ENCODE results near the gene LSAMP. TPM values are rescaled to one million over a fixed set of nuclear protein-coding genes. Genes with fewer than 3 reads are reported as not detected.

Gene LSAMP
- total and polyA plus RNA-seq, 2 donors (not counting 1 experiment from before 2014, with no cell fraction given): not detected

DNA sequence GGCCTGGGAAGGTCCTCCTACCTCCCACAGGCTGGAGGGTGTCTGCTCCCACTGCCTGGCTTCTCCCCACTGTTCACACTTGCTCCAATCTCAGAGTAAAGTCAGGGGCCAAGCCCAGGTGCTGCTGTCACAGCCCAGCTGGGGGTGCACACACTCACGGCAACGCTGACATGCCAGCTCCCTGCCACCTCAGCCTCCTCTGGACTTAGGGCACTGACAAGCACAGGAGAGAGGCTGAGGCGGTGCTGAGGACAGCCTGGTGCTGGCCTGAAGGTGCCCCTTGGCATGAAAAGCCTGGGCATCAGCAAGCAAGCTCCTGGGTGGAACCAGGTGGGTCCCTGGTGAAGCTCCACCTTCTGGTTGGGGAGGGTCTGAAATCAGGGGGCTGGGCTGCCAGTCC is 53.0 kb downstream of the LSAMP start:
- DNase-seq (no peak), ATAC-seq (ENCODE audit: low read depth) (no peak)
- no peaks in the 10 kb centered on the region for H3K4me1 ChIP-seq (ENCODE audit: control insufficient read depth in 2 of 2, insufficient read depth in 2 of 2, low read length in 2 of 2)
- 89% methylated on average over 3 of the region's 3 CpGs for WGBS (ENCODE audit: insufficient coverage)
- peaks cover 0 to 22% (median 2%) of the 10 kb centered on the region in 3 donors for H3K9me3 ChIP-seq (ENCODE audit: control extremely low read depth in 1 of 3, control insufficient read depth in 2 of 3, insufficient read depth in 1 of 3, low read length in 2 of 3)
- no peak overlapping the region for H3K9ac ChIP-seq (ENCODE audit: low read length)
- POLR2A ChIA-PET: no interaction called here
- H4K20me1 ChIP-seq (ENCODE audit: control insufficient read depth, insufficient read depth, low read length, poor library complexity, severe bottlenecking): no peaks in the 10 kb centered on the region
- intact Hi-C loops (cut with micrococcal nuclease): no loop called here
- no peaks in the 10 kb centered on the region for H3K79me2 ChIP-seq (ENCODE audit: control insufficient read depth, insufficient read depth, low read length)
- no peak overlapping the region for H3K4me2 ChIP-seq (replicated peaks; ENCODE audit: low read depth, low read length, poor library complexity, severe bottlenecking)
- CTCF ChIA-PET: no interaction called here
- H3K4me3 ChIP-seq (ENCODE audit: control extremely low read depth in 1 of 5, extremely low read depth in 1 of 5, insufficient read depth in 1 of 5, low read depth in 2 of 5, low read length in 4 of 5): no peak overlapping the region
- no peaks in the 10 kb centered on the region for H3K36me3 ChIP-seq (replicated peaks in 1 of 2; ENCODE audit: control extremely low read depth in 1 of 2, control insufficient read depth in 1 of 2, extremely low read depth in 1 of 2, insufficient read depth in 2 of 2, low read length in 1 of 2)
- Mint-ChIP-seq H3K4me3 (no peak overlapping the region), H3K4me1 (no peaks in the 10 kb centered on the region), H3K27ac (no peak overlapping the region), H3K9me3 (ENCODE audit: insufficient read depth) (peaks cover 3% of the 10 kb centered on the region), H3K27me3 (no peaks in the 10 kb centered on the region)
- H3K27ac ChIP-seq (ENCODE audit: low read length in 2 of 2): no peak overlapping the region
- H2AFZ ChIP-seq (ENCODE audit: insufficient read depth, low read depth, low read length, poor library complexity, severe bottlenecking): no peak overlapping the region
- no peaks in the 10 kb centered on the region for H3K27me3 ChIP-seq (replicated peaks in 1 of 4; ENCODE audit: control extremely low read depth in 1 of 4, control insufficient read depth in 3 of 4, insufficient read depth in 4 of 4, low read length in 3 of 4)
- TF ChIP-seq EZH2 (IDR thresholded peaks at IDR 0.05; ENCODE audit: borderline replicate concordance, insufficient read depth, low read depth, low read length, poor library complexity, severe bottlenecking): no peak
- TF ChIP-seq, protein P1, sequence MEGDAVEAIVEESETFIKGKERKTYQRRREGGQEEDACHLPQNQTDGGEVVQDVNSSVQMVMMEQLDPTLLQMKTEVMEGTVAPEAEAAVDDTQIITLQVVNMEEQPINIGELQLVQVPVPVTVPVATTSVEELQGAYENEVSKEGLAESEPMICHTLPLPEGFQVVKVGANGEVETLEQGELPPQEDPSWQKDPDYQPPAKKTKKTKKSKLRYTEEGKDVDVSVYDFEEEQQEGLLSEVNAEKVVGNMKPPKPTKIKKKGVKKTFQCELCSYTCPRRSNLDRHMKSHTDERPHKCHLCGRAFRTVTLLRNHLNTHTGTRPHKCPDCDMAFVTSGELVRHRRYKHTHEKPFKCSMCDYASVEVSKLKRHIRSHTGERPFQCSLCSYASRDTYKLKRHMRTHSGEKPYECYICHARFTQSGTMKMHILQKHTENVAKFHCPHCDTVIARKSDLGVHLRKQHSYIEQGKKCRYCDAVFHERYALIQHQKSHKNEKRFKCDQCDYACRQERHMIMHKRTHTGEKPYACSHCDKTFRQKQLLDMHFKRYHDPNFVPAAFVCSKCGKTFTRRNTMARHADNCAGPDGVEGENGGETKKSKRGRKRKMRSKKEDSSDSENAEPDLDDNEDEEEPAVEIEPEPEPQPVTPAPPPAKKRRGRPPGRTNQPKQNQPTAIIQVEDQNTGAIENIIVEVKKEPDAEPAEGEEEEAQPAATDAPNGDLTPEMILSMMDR (IDR thresholded peaks at IDR 0.05): no peak

- H3K36me3 ChIP-seq (replicated peaks in 1 of 2; ENCODE audit: control extremely low read depth in 1 of 2, control insufficient read depth in 1 of 2, extremely low read depth in 1 of 2, insufficient read depth in 2 of 2, low read length in 1 of 2): no peaks in the 10 kb centered on the region
- Mint-ChIP-seq H3K9me3 (ENCODE audit: insufficient read depth) (peaks cover 3% of the 10 kb centered on the region), H3K4me3 (no peak overlapping the region), H3K4me1 (no peaks in the 10 kb centered on the region), H3K27ac (no peak overlapping the region), H3K27me3 (no peaks in the 10 kb centered on the region)
- H3K4me1 ChIP-seq (ENCODE audit: control insufficient read depth in 2 of 2, insufficient read depth in 2 of 2, low read length in 2 of 2): no peaks in the 10 kb centered on the region
- WGBS (ENCODE audit: insufficient coverage): 93% methylated on average over 21 of the region's 23 CpGs
- no peak overlapping the region for H3K9ac ChIP-seq (ENCODE audit: low read length)
- H3K79me2 ChIP-seq (ENCODE audit: control insufficient read depth, insufficient read depth, low read length): no peaks in the 10 kb centered on the region
- no peak overlapping the region for H2AFZ ChIP-seq (ENCODE audit: insufficient read depth, low read depth, low read length, poor library complexity, severe bottlenecking)
- DNase-seq: no peak
- H3K9me3 ChIP-seq (ENCODE audit: control extremely low read depth in 1 of 3, control insufficient read depth in 2 of 3, insufficient read depth in 1 of 3, low read length in 2 of 3): peaks cover 0 to 22% (median 2%) of the 10 kb centered on the region in 3 donors
- H3K4me3 ChIP-seq (ENCODE audit: control extremely low read depth in 1 of 5, extremely low read depth in 1 of 5, insufficient read depth in 1 of 5, low read depth in 2 of 5, low read length in 4 of 5): no peak overlapping the region
- ATAC-seq (ENCODE audit: low read depth): no peak
- intact Hi-C loops (cut with micrococcal nuclease): no loop called here
- H3K27me3 ChIP-seq (replicated peaks in 1 of 4; ENCODE audit: control extremely low read depth in 1 of 4, control insufficient read depth in 3 of 4, insufficient read depth in 4 of 4, low read length in 3 of 4): no peaks in the 10 kb centered on the region
- no peak overlapping the region for H3K4me2 ChIP-seq (replicated peaks; ENCODE audit: low read depth, low read length, poor library complexity, severe bottlenecking)
- no peaks in the 10 kb centered on the region for H4K20me1 ChIP-seq (ENCODE audit: control insufficient read depth, insufficient read depth, low read length, poor library complexity, severe bottlenecking)
- ChIA-PET CTCF (no interaction called here), POLR2A (no interaction called here)
- H3K27ac ChIP-seq (ENCODE audit: low read length in 2 of 2): no peak overlapping the region
- TF ChIP-seq, protein P1 (IDR thresholded peaks at IDR 0.05): no peak
- no peak for TF ChIP-seq EZH2 (IDR thresholded peaks at IDR 0.05; ENCODE audit: borderline replicate concordance, insufficient read depth, low read depth, low read length, poor library complexity, severe bottlenecking)
Measured at GRCh38 chr3:116391296-116392201, 53.7 kb downstream of the LSAMP start.
